IMR-90 (cell line): ENCODE data around the gene MAP1LC3B. TPM values are rescaled to one million over a fixed set of nuclear protein-coding genes. Genes with fewer than 3 reads are reported as not detected.

Source experiments
- ATAC-seq: fragments of 200-7000 bp; cut with Tn5 transposase; 2 replicates; pipeline ENCODE4 v1.9.1; 2020; ENCODE audit warnings: low read depth, mild to moderate bottlenecking, moderate library complexity
- BruUV-seq: library from RNA; stranded (reverse); fragments of 400-500 nt; replicated peaks from 2 replicates; lab custom pipeline; 2021; lab: Mats Ljungman, UMichigan
- CTCF ChIA-PET: fragments of 300-600 bp; formaldehyde crosslinking; extraction: SDS; loops from one replicate; lab custom pipeline; 2021; ENCODE audit warnings: antibody characterized with exemption; lab: Yijun Ruan, JAX
- POLR2A ChIA-PET: fragments of 300-600 bp; sonication (Branson Sonifier 250); formaldehyde crosslinking; loops from one replicate; lab custom pipeline; 2022; ENCODE audit warnings: antibody characterized with exemption; ENCODE audit not compliant: unreplicated experiment; lab: Charles Lee
- DNase-seq: peaks from one replicate; pipeline ENCODE4 v3.0.0; 2013
- H2AFZ ChIP-seq: replicated peaks from 2 replicates; pipeline ENCODE3; 2013; ENCODE audit warnings: low read length, mild to moderate bottlenecking; ENCODE audit not compliant: poor library complexity
- H2AK5ac ChIP-seq: 2 replicates; pipeline ENCODE4 v1.6.1; 2013; ENCODE audit warnings: low read depth, low read length, inconsistent platforms
- H2AK9ac ChIP-seq: replicated peaks from 2 replicates; pipeline ENCODE3; 2013; ENCODE audit warnings: mild to moderate bottlenecking, low read depth, low read length, moderate library complexity; ENCODE audit not compliant: poor library complexity
- H2BK120ac ChIP-seq: 2 replicates; pipeline ENCODE4 v1.6.1; 2013; ENCODE audit warnings: low read depth, low read length, inconsistent platforms
- H2BK15ac ChIP-seq: 3 replicates; pipeline ENCODE4 v1.6.1; 2013; ENCODE audit warnings: low read depth, low read length, inconsistent platforms
- H2BK20ac ChIP-seq: 2 replicates; pipeline ENCODE4 v1.6.1; 2013; ENCODE audit warnings: low read depth, mild to moderate bottlenecking, inconsistent platforms, low read length, moderate library complexity
- H2BK5ac ChIP-seq: 2 replicates; pipeline ENCODE4 v1.6.1; 2013; ENCODE audit warnings: mild to moderate bottlenecking, low read depth, low read length, inconsistent platforms; ENCODE audit not compliant: poor library complexity, severe bottlenecking
- H3K14ac ChIP-seq: replicated peaks from 2 replicates; pipeline ENCODE4 v1.6.1; 2013; ENCODE audit warnings: low read depth, low read length, inconsistent platforms
- H3K18ac ChIP-seq: 2 replicates; pipeline ENCODE4 v1.6.1; 2013; ENCODE audit warnings: low read depth, low read length, control low read depth
- H3K23ac ChIP-seq: 2 replicates; pipeline ENCODE4 v1.6.1; 2013; ENCODE audit warnings: low read depth, low read length, inconsistent platforms
- H3K27ac ChIP-seq: 2 replicates; pipeline ENCODE4 v1.5.1; 2013; ENCODE audit warnings: mild to moderate bottlenecking, control low read depth, low read length; ENCODE audit not compliant: insufficient read depth
- H3K27me3 ChIP-seq: 2 replicates; pipeline ENCODE4 v1.6.1; 2013; ENCODE audit warnings: low read length; ENCODE audit not compliant: control insufficient read depth, insufficient read depth
- H3K36me3 ChIP-seq: 2 replicates; pipeline ENCODE4 v1.6.1; 2013; ENCODE audit warnings: low read length, mixed read lengths; ENCODE audit not compliant: control insufficient read depth, insufficient read depth
- H3K4ac ChIP-seq: 2 replicates; pipeline ENCODE4 v1.6.1; 2013; ENCODE audit warnings: low read depth, low read length, inconsistent platforms
- H3K4me1 ChIP-seq: 2 replicates; pipeline ENCODE4 v1.6.1; 2013; ENCODE audit warnings: low read length, mixed read lengths; ENCODE audit not compliant: control insufficient read depth, insufficient read depth
- H3K4me2 ChIP-seq: 2 replicates; pipeline ENCODE4 v1.6.1; 2013; ENCODE audit warnings: low read depth, mild to moderate bottlenecking, control low read depth, low read length, moderate library complexity
- H3K4me3 ChIP-seq: 2 replicates; pipeline ENCODE4 v1.5.1; 2013; ENCODE audit warnings: low read depth, mild to moderate bottlenecking, control low read depth, low read length, moderate library complexity; ENCODE audit not compliant: insufficient read depth
- H3K56ac ChIP-seq: 2 replicates; pipeline ENCODE4 v1.6.1; 2013; ENCODE audit warnings: low read length, inconsistent platforms; ENCODE audit not compliant: insufficient read depth; ENCODE audit errors: extremely low read depth
- H3K79me1 ChIP-seq, 2 experiments: 2 replicates each; pipeline ENCODE4 v1.6.1; 2013; ENCODE audit warnings: low read length in 2 of 2, inconsistent platforms in 1 of 2, low read depth in 1 of 2
- H3K9ac ChIP-seq: 2 replicates; pipeline ENCODE4 v1.6.1; 2013; ENCODE audit warnings: low read depth, low read length, control low read depth
- H3K9me1 ChIP-seq: 2 replicates; pipeline ENCODE4 v1.6.1; 2013; ENCODE audit warnings: low read length, inconsistent platforms; ENCODE audit not compliant: insufficient read depth
- H3K9me3 ChIP-seq: 2 replicates; pipeline ENCODE4 v1.6.1; 2013; ENCODE audit warnings: low read length; ENCODE audit not compliant: control insufficient read depth, insufficient read depth
- H4K20me1 ChIP-seq: 2 replicates; pipeline ENCODE4 v1.6.1; 2013; ENCODE audit warnings: low read length, inconsistent platforms; ENCODE audit not compliant: insufficient read depth
- H4K5ac ChIP-seq: 2 replicates; pipeline ENCODE4 v1.6.1; 2013; ENCODE audit warnings: mild to moderate bottlenecking, low read depth, low read length, control low read depth
- H4K8ac ChIP-seq, 2 experiments: 2 replicates each; pipeline ENCODE4 v1.6.1; 2013; ENCODE audit warnings: low read depth in 2 of 2, low read length in 2 of 2, control low read depth in 1 of 2, inconsistent platforms in 1 of 2
- H4K91ac ChIP-seq: 2 replicates; pipeline ENCODE4 v1.6.1; 2013; ENCODE audit warnings: low read depth, low read length, inconsistent platforms; ENCODE audit not compliant: insufficient read depth
- CEBPB ChIP-seq: IDR thresholded peaks from 2 replicates; pipeline ENCODE4 v1.6.1; 2012; ENCODE audit warnings: low read depth, low read length, improper control_type of control experiment
- CHD1 ChIP-seq: IDR thresholded peaks from 2 replicates; pipeline ENCODE4 v1.6.1; 2012; ENCODE audit warnings: low read depth, low read length, improper control_type of control experiment
- CTCF ChIP-seq: conservative IDR thresholded peaks from 2 replicates; pipeline ENCODE4 v1.5.1; 2012; ENCODE audit warnings: mild to moderate bottlenecking, low read depth, low read length, improper control_type of control experiment
- FOS ChIP-seq: fragments of 150-350 bp; IDR thresholded peaks from 2 replicates; pipeline ENCODE4 v1.6.1; 2016; ENCODE audit warnings: low read depth, low read length
- MAFK ChIP-seq: IDR thresholded peaks from 2 replicates; pipeline ENCODE4 v1.6.1; 2012; ENCODE audit warnings: low read depth, low read length, improper control_type of control experiment
- MXI1 ChIP-seq: IDR thresholded peaks from 2 replicates; pipeline ENCODE4 v1.6.1; 2012; ENCODE audit warnings: low read depth, mild to moderate bottlenecking, low read length, moderate library complexity, borderline replicate concordance
- NFE2L2 ChIP-seq: fragments of 150-350 bp; IDR thresholded peaks from 2 replicates; pipeline ENCODE4 v1.6.1; 2016; ENCODE audit warnings: low read depth, mild to moderate bottlenecking, low read length
- POLR2A ChIP-seq: IDR thresholded peaks from 2 replicates; pipeline ENCODE4 v1.6.1; 2012; ENCODE audit warnings: mild to moderate bottlenecking, low read depth, low read length
- RCOR1 ChIP-seq: IDR thresholded peaks from 2 replicates; pipeline ENCODE4 v1.6.1; 2012; ENCODE audit warnings: mild to moderate bottlenecking, low read length, improper control_type of control experiment; ENCODE audit not compliant: insufficient replicate concordance
- RFX5 ChIP-seq: IDR thresholded peaks from 2 replicates; pipeline ENCODE4 v1.8.0; 2012; ENCODE audit warnings: low read depth, mild to moderate bottlenecking, low read length, moderate library complexity
- SMC3 ChIP-seq: fragments of 150-350 bp; IDR thresholded peaks from 2 replicates; pipeline ENCODE4 v1.6.1; 2016; ENCODE audit warnings: low read depth, mild to moderate bottlenecking, antibody characterized with exemption, low read length, moderate library complexity
- WGBS, 2 experiments: methylation state at CpG; one replicate each; pipeline versions ENCODE4 v1.1.5 to v1.1.7; 2013; ENCODE audit warnings: missing lambda C conversion rate in 2 of 2; ENCODE audit not compliant: insufficient read length in 1 of 2; ENCODE audit errors: extremely low coverage in 2 of 2; 5-methylcytosine and 5-hydroxymethylcytosine counted together
- dilution Hi-C: fragments of 300-500 bp; cut with HindIII; formaldehyde crosslinking; loops from one replicate; pipeline ENCODE4 v1.14.3; 2018; ENCODE audit warnings: low sequenced_read_pairs; ENCODE audit not compliant: unreplicated experiment
- in situ Hi-C: fragments of 300-500 bp; cut with MboI; formaldehyde crosslinking; loops from 3 replicates; pipeline ENCODE4 v1.14.3; 2019; ENCODE audit warnings: low sequenced_read_pairs, inconsistent platforms, mixed read lengths
- intact Hi-C: fragments of 100-400 bp; cut with micrococcal nuclease; formaldehyde crosslinking; loops from 2 replicates; pipeline ENCODE4 v1.10.0; 2022
- polyA plus RNA-seq, 3 experiments: library from polyadenylated mRNA; depleted of rRNA; stranded (reverse); fragments of >200 nt; gene quantifications; 2 replicates each; pipeline ENCODE4 v1.2.3, GENCODE V29; 2012; ENCODE audit warnings: low replicate concordance in 1 of 3
- total RNA-seq: library from RNA; depleted of rRNA; stranded (reverse); fragments of >200 nt; gene quantifications from 2 replicates; pipeline ENCODE4 v1.2.3, GENCODE V29; 2012
- TF ChIP-seq, protein P1 (sequence below): fragments of 150-350 bp; IDR thresholded peaks from 2 replicates; pipeline ENCODE4 v1.6.1; 2016; ENCODE audit warnings: low read depth, mild to moderate bottlenecking, low read length, moderate library complexity, borderline replicate concordance

MAP1LC3B gene
- total and polyA plus RNA-seq, 2 of the 4 experiments (the other 2 are of a cell fraction) = 23.5 to 57.7 TPM

- POLR2A ChIA-PET = no interaction called here
- 0 out of 2 replicates have a peak overlapping the region, but pooled peaks have one; percentile 8 for H3K4ac ChIP-seq
- 0 out of 2 replicates have a peak overlapping the region, but pooled peaks have one; percentile 10 for H3K14ac ChIP-seq
- intact Hi-C loops (loop anchor here (5.0 kb wide), 1 partner anchor 47 kb away; the partner anchor contains the start of gene ZCCHC14), in situ Hi-C loops (no loop called here), dilution Hi-C loops (no loop called here)
- no peak overlapping the region for H2BK15ac ChIP-seq
- no peak overlapping the region for H3K4me3 ChIP-seq
- no peak overlapping the region for H2BK20ac ChIP-seq
- no peak overlapping the region for H3K18ac ChIP-seq
- no peak overlapping the region for H3K4me2 ChIP-seq
- H3K9me1 ChIP-seq = peaks cover 17% of the 10 kb centered on the region
- CTCF ChIA-PET = no interaction called here
- H3K27me3 ChIP-seq = no peaks in the 10 kb centered on the region
- peaks cover 6% of the 10 kb centered on the region; the same call in 1 of the 2 replicates for H3K36me3 ChIP-seq
- TF ChIP-seq NFE2L2 = no peak
- TF ChIP-seq MXI1 = no peak
- no peak for TF ChIP-seq SMC3
- TF ChIP-seq CTCF = no peak
- TF ChIP-seq POLR2A = no peak
- TF ChIP-seq RFX5 = no peak
- no peak for TF ChIP-seq CEBPB
- no peak for TF ChIP-seq RCOR1
- TF ChIP-seq FOS = no peak
- no peak for TF ChIP-seq MAFK
- TF ChIP-seq CHD1 = no peak
- TF ChIP-seq, protein P1, sequence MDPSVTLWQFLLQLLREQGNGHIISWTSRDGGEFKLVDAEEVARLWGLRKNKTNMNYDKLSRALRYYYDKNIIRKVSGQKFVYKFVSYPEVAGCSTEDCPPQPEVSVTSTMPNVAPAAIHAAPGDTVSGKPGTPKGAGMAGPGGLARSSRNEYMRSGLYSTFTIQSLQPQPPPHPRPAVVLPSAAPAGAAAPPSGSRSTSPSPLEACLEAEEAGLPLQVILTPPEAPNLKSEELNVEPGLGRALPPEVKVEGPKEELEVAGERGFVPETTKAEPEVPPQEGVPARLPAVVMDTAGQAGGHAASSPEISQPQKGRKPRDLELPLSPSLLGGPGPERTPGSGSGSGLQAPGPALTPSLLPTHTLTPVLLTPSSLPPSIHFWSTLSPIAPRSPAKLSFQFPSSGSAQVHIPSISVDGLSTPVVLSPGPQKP = no peak
- H2AK9ac ChIP-seq = no peak overlapping the region
- peaks cover 25 to 75% of the 10 kb centered on the region in 2 experiments for H3K79me1 ChIP-seq
- H4K91ac ChIP-seq = no peak overlapping the region
- peaks cover 12% of the 10 kb centered on the region; the same call in 1 of the 2 replicates for H4K20me1 ChIP-seq
- no peak overlapping the region for H2BK120ac ChIP-seq
- H2AFZ ChIP-seq = no peak overlapping the region
- DNase-seq (peak; percentile 63), ATAC-seq (no peak)
- no peak overlapping the region for H2BK5ac ChIP-seq
- H3K27ac ChIP-seq = no peak overlapping the region
- peak overlapping the region; percentile 95 for H2AK5ac ChIP-seq
- H3K56ac ChIP-seq = no peak overlapping the region
- H3K9me3 ChIP-seq = no peaks in the 10 kb centered on the region
- WGBS, 2 experiments = no CpG with 5 or more reads among the region's 7 CpGs
- H3K23ac ChIP-seq = no peak overlapping the region
- peaks cover 22% of the 10 kb centered on the region for H3K4me1 ChIP-seq
- H4K8ac ChIP-seq = no peak overlapping the region
- H3K9ac ChIP-seq = no peak overlapping the region
- H4K5ac ChIP-seq = no peak overlapping the region
- BruUV-seq = no TSS peak
Measured at GRCh38 chr16:87445486-87445885, 53.4 kb downstream of the MAP1LC3B start.
